ENCODE results near the gene IRS1.

The IRS1 gene

DNA sequence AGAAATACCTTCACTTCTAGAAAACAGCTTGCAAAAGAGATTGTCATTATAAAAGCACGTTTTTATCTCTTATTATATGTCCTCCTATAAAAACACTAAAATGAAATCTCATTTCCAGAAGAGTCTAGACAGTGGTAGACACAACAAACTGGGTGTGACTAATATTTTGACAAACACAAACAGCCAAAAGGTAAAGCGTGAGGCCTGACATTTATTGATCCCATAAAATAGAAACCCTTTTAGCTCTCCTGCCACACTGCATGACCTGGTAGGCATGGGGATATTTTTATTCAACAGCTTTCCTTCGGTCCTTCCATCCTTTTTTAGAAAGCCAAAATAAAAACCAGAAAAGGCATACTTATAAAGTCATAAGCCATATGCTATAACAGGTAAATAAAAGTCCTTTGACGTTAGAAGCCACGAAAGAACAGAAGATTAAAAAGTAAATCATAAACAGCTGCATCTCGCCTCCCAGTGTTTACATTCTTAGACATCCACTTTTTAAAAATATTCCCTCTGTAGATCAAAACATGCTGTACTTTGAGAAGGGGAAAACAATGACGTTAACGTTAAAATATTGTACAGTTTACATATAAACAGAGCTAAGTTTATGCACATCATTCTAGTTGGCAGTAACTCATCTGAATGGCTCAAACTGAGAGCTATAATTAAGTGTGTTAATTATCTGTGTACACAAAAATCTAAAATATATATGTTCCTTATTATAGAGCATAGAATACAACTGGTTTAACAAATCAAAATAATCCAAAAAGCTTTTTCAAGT, 44.6 kb downstream of the IRS1 start:
- DNase-seq = no peak

DNA sequence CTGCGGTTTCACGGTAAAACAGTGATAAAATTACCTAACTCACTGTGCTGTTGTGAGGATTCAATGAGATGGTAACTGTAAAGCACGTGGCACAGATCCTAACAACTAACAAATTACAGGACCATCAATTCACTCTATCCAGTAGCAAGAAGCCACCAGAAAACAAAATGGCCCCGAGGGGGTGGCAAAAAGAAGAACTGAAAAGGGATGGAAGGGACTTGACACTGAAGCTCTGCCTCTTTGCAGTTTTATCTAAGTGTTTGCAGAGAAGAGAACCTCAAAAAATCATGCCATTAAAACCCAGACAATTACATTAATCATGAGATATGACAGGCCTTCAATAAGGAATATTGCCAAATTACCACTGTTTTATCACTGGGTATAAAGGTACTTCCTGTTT, 46.7 kb downstream of the IRS1 start:
- no peak for DNase-seq

GRCh38 chr2:226747288-226747687, 52.3 kb downstream of the IRS1 start:
- DNase-seq = no peak

GRCh38 chr2:226746196-226746800, 53.3 kb downstream of the IRS1 start:
- no peak for DNase-seq

DNA sequence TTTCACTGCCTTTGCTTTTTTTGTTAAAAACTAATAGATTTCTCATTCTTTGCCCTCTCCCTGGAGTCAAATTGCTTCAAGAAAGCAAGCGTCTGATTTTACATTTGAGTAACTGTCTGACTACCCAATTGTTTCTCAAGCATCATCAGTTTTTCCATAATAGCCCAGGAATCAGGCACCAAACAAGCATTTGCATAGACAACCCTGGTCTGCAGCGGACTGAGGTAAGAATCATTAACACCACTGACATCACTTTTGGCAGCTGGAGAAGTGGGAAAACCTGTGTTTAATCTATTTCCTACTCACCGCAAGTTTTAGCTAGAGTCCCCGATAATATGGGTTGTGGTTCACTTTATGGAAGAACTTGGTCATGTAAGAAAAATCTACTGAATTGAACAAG, 55.7 kb downstream of the IRS1 start:
- DNase-seq = no peak

- peak; percentile 68 for DNase-seq
These were observed 57.3 kb downstream of the IRS1 start for GRCh38 chr2:226742347-226742746.

GRCh38 chr2:226740039-226740648, 59.5 kb downstream of the IRS1 start:
- DNase-seq = no peak

DNA sequence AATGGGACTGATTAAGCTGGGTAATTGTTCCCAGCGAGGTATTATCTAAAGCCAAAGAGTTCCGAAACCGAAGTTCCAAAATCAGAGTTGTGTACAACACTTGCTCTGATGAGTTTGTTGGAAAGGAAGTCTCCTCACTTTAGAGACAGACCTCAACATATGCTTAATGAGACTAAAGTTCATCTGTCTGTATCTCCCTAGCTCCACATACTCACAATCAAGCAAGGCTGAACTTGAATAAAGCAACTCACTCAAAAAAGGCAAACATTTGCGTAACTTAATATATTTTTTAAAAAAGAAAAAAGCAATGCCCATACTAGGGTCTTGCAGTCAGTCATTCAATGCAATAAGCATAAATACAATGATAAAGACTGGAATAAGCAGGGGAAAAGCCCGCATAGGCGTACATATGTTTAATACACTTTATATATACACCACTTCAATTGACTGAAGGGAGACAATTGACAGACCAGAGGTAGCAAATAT, 60.0 kb downstream of the IRS1 start:
- DNase-seq = no peak

DNA sequence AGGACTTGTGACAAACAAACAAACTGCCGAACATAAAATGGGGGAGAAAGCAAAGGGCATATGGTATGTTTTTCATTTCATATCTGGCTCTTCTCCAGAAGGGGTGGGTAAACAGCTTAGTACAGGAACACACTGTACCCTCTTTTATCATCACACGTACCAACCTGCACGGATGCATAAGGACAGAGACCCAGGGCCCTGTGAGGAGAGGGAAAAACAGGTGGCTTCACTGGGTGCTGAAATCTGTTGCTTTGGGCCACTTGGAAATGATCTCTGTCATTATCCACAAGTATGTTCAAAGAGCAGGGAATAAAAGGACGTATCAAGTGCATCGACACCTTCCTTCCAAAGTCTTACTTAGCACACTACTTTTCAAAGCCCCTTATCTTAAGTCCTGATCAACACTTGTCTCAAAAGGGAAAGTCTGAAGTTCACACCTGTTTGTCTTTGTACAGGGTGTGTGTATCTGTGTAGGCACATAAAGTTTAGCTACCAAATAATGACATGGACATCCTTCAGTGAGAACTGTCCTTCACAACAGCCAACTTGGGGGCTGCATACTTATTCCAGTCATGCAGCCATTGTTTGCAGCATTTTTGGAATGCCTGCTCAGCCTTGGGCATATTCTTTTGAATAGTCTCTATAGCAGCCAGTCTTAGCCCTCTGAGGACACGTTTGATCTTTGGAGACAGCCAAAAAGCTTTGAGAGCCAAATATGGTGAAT, 60.6 kb downstream of the IRS1 start:
- no peak for DNase-seq

GRCh38 chr2:226738191-226738820, 61.3 kb downstream of the IRS1 start:
- DNase-seq = no peak

- no peak for DNase-seq
These were observed 63.2 kb downstream of the IRS1 start for GRCh38 chr2:226736382-226736781.

DNA sequence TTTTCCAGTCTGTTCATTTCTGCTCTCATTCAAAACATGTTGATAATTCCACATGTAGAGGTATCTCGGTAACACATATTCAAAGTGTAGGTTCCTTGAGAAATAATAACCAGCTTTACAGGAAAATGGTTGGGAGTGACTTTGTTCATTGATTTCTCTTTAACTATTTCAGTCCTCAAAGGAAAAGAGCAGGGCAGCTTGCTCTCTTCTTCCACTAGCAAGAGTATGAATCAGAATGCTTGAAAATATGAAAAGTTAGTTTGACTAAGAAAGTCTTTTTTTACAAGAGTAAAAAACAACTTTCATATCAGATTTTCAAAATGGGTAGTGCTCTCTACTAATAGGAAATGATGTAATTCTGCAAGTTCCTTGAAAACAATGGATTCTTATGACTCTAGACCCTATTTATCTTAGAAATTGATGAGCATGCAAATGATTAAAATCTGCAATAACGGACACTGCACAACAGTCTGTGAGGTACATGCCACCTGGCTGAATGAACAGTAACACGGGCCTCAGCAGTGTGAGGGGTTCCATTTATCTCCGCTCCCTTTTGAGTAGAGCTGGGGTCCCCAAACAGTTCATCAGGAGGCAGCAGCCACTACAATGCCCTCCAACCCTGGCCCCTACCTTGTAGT, 65.6 kb downstream of the IRS1 start:
- DNase-seq = no peak

GRCh38 chr2:226733189-226733858, 66.3 kb downstream of the IRS1 start:
- DNase-seq = no peak

DNA sequence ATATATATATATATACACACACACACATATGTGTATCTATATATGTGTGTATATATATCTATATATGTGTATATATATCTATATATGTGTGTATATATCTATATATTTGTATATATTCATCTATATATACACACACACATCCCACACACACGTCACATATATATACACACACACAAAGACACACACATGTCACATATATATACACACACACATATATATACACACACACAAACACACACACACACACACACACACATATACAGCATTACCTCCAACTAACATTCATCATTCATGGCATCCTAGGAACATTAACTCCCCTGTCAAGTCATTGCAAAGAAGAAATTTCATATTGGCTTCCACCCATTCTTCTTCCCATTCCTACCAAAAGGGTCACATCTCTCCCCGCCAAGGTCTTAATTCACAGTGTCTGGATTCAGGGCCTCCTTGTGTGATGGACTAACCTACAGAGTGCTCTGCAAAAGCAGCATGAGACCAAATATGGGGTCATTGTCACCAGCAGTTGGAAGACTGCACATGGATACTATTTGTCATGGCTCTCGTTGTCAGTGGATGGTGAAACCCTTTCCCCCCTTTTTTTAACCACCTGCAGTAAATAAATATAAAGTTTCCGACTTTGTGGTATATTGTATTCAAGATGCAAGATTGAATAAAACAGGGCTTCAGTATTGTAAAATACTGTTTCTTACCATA, 67.0 kb downstream of the IRS1 start:
- no peak for DNase-seq

- no peak for DNase-seq
These were observed 69.1 kb downstream of the IRS1 start for GRCh38 chr2:226730481-226730880.

DNA sequence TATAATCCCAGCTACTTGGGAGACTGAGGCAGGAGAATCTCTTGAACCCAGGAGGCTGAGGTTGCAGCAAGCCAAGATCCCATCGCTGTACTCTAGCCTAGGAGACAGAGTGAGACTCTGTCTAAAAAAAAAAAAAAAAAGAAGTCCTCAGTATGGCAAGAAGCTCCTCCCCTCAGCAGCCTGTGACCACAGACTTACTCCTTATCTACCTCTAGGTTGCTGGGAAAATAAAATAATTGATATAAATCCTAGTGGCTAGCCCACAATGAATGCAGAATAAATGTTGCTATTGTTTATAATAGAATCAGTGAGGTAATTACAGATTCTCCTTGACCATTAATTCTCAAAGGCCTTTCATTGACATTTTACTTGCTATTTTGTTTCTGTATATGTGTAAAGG, 70.6 kb downstream of the IRS1 start:
- no peak for DNase-seq

GRCh38 chr2:226727251-226727650, 72.4 kb downstream of the IRS1 start:
- no peak for DNase-seq

- DNase-seq = no peak
These were observed 73.1 kb downstream of the IRS1 start for GRCh38 chr2:226726546-226726945.

DNA sequence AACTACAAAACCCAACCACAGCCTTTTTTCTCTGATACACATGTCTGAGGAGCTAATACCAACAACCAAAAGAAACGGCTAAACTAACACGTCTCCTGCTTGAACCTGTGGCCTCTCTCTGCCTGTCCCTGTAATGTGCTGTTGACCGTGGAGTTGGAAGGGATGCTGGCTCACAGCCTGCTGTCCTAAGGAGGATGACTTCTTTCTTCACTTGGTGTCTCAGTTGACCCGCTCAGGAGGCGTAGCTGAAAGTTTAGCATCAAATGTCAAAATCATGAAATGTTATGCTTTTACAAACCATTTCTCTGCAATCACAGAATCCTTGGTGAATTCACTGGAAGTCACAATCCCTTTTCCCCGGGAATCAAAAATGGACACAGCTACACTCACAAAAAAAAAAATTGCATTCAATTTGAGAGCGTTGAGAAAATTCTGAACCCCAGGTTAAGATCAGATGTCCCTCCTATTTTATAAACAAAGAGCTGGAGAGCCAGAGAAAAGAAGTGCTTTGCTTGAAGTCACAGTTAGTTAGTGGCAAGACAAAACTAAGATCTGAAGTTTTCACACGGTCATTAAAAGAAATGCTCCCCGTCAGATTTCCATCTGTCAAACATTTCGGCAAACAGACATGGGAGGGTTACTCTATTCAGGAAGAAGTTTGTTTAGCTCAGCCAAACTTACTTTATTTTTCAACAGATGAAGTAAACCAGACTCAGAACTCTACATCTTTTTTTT, 74.3 kb downstream of the IRS1 start:
- DNase-seq = no peak

DNA sequence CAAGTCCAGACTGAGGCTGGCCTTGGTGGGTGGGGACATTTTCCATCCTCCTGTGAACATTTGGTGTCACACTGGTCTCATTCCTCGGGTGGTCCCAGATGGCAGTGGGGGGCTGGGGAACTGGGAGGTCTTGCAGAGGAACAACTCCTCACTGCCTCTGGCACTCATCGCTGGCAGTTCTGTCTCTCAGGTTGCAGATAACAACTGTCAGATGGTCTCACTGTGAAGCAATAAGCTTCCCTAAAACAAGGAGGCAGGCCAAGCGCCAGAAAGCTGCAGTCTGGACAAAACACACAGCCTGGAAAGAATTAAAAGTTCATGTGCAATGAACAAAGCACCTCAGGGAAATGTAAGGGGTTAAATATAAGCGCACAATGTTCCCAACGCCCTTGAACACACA, 78.1 kb downstream of the IRS1 start:
- DNase-seq = no peak

- no peak for DNase-seq
These were observed 78.7 kb downstream of the IRS1 start for GRCh38 chr2:226720948-226721347.

All from NCI-H1092 treated with DMSO at 0.1 percent for 48 hours (cell line).